Measurements from ENCODE around the gene OR1N2. TPM values are rescaled to one million over a fixed set of nuclear protein-coding genes. Genes with fewer than 3 reads are reported as not detected.
"Not testable (repeated sequence)": the region's sequence is repeated elsewhere in the genome, so short reads cannot be mapped to it uniquely, and the experiment has no call there.

Gene OR1N2
- total RNA-seq, 5 donors from 2014 or later (not counting 1 experiment from before 2014, with no cell fraction given), result not detected

DNA sequence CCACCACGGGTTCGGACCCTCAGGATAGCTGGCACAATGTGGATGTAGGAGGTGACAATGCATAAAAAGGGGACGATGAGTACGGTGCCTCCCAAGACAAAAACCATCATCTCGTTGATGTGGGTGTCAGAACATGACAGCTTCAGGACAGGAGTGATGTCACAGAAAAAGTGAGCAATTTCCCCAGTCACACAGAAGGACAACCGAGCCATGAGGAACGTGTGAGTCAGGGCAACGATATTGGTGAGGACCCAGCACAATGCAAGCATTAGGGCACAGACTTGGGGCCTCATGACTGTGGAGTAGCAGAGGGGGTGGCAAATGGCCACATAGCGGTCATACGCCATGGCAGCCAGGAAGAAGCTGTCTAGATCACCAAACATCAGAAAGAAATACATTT is 26.3 kb upstream of the OR1N2 start:
- H3K9me3 ChIP-seq, result no peaks in the 10 kb centered on the region
- no peak overlapping the region for H3K27ac ChIP-seq (ENCODE audit: low read length)
- H3K36me3 ChIP-seq (ENCODE audit: control insufficient read depth in 2 of 2, extremely low read depth in 1 of 2, insufficient read depth in 1 of 2, low read length in 1 of 2), result no peaks in the 10 kb centered on the region
- H3K27me3 ChIP-seq (replicated peaks in 1 of 2; ENCODE audit: control insufficient read depth in 2 of 2, extremely low read depth in 1 of 2, insufficient read depth in 2 of 2, low read length in 1 of 2), result peaks cover 0 to 8% of the 10 kb centered on the region in 2 experiments
- POLR2A ChIA-PET, result no interaction called here
- no peaks in the 10 kb centered on the region for H3K4me1 ChIP-seq (ENCODE audit: control insufficient read depth in 1 of 2, extremely low read depth in 1 of 2, insufficient read depth in 2 of 2, low read length in 2 of 2)
- Mint-ChIP-seq H3K4me1 (no peaks in the 10 kb centered on the region), H3K4me3 (no peak overlapping the region), H3K36me3 (no peaks in the 10 kb centered on the region), H3K9me3 (no peaks in the 10 kb centered on the region), H3K27ac (no peak overlapping the region), H3K27me3 (peaks cover 22 to 33% of the 10 kb centered on the region in 2 donors)
- CTCF ChIA-PET, result no interaction called here
- DNase-seq, result no peak
- no peak for ATAC-seq (replicated peaks in 1 of 4)
- 40% methylated on average over 2 of the region's 10 CpGs for WGBS (ENCODE audit: insufficient coverage)
- no peak overlapping the region for H3K4me3 ChIP-seq (ENCODE audit: control insufficient read depth in 1 of 2, extremely low read depth in 1 of 2, low read length in 1 of 2)

GRCh38 chr9:122527193-122527592 is 25.7 kb upstream of the OR1N2 start, which contains the start of gene OR1N1:
OR1N1 (minus strand) TSS chr9:122527293; CDS start chr9:122527293, 0 bp downstream.
- no peak within 1 kb of the TSS for H3K27ac Mint-ChIP-seq
- peaks cover 20 to 27% of the 10 kb centered on the region in 2 donors for H3K27me3 Mint-ChIP-seq
- ChIA-PET POLR2A (no interaction called here), CTCF (no interaction called here)
- no peaks in the 10 kb centered on the region for H3K9me3 Mint-ChIP-seq
- WGBS (ENCODE audit: insufficient coverage), result 93% methylated on average over 3 of the region's 3 CpGs
- Histone ChIP-seq H3K27me3 (replicated peaks in 1 of 2; ENCODE audit: control insufficient read depth in 2 of 2, extremely low read depth in 1 of 2, insufficient read depth in 2 of 2, low read length in 1 of 2) (peaks cover 0 to 8% of the 10 kb centered on the region in 2 experiments), H3K27ac (ENCODE audit: low read length) (no peak within 1 kb of the TSS), H3K4me3 (ENCODE audit: control insufficient read depth in 1 of 2, extremely low read depth in 1 of 2, low read length in 1 of 2) (no peak within 1 kb of the TSS), H3K9me3 (no peaks in the 10 kb centered on the region), H3K4me1 (ENCODE audit: control insufficient read depth in 1 of 2, extremely low read depth in 1 of 2, insufficient read depth in 2 of 2, low read length in 2 of 2) (no peaks in the 10 kb centered on the region), H3K36me3 (ENCODE audit: control insufficient read depth in 2 of 2, extremely low read depth in 1 of 2, insufficient read depth in 1 of 2, low read length in 1 of 2) (no peaks in the 10 kb centered on the region)
- no peaks in the 10 kb centered on the region for H3K4me1 Mint-ChIP-seq
- no peak within 1 kb of the TSS for H3K4me3 Mint-ChIP-seq
- DNase-seq, result no peak
- no peak for ATAC-seq (replicated peaks in 1 of 4)
- H3K36me3 Mint-ChIP-seq, result no peaks in the 10 kb centered on the region

GRCh38 chr9:122531157-122531556 is 21.8 kb upstream of the OR1N2 start:
- H3K4me3 Mint-ChIP-seq; H3K4me1 Mint-ChIP-seq; H3K4me1 ChIP-seq (ENCODE audit: control insufficient read depth in 1 of 2, extremely low read depth in 1 of 2, insufficient read depth in 2 of 2, low read length in 2 of 2); ATAC-seq (replicated peaks in 1 of 4); POLR2A ChIA-PET; H3K36me3 Mint-ChIP-seq; H3K9me3 ChIP-seq; CTCF ChIA-PET; H3K4me3 ChIP-seq (ENCODE audit: control insufficient read depth in 1 of 2, extremely low read depth in 1 of 2, low read length in 1 of 2); H3K9me3 Mint-ChIP-seq; H3K27ac Mint-ChIP-seq; DNase-seq; H3K36me3 ChIP-seq (ENCODE audit: control insufficient read depth in 2 of 2, extremely low read depth in 1 of 2, insufficient read depth in 1 of 2, low read length in 1 of 2); H3K27ac ChIP-seq (ENCODE audit: low read length): not testable (repeated sequence)
- H3K27me3 ChIP-seq (replicated peaks in 1 of 2; ENCODE audit: control insufficient read depth in 2 of 2, extremely low read depth in 1 of 2, insufficient read depth in 2 of 2, low read length in 1 of 2), result peaks cover 0 to 12% of the 10 kb centered on the region in 2 experiments
- peaks cover 4 to 11% of the 10 kb centered on the region in 2 donors for H3K27me3 Mint-ChIP-seq
- 69% methylated on average over 3 of the region's 4 CpGs for WGBS (ENCODE audit: insufficient coverage)

GRCh38 chr9:122536134-122536533 is 16.8 kb upstream of the OR1N2 start:
- Mint-ChIP-seq H3K27ac (no peak overlapping the region), H3K27me3 (peaks cover 0 to 3% of the 10 kb centered on the region in 2 donors), H3K4me1 (no peaks in the 10 kb centered on the region), H3K4me3 (no peak overlapping the region), H3K9me3 (peaks cover 0 to 3% (median 3%) of the 10 kb centered on the region in 3 donors), H3K36me3 (no peaks in the 10 kb centered on the region)
- POLR2A ChIA-PET, result no interaction called here
- Histone ChIP-seq H3K9me3 (no peaks in the 10 kb centered on the region), H3K36me3 (ENCODE audit: control insufficient read depth in 2 of 2, extremely low read depth in 1 of 2, insufficient read depth in 1 of 2, low read length in 1 of 2) (no peaks in the 10 kb centered on the region), H3K4me1 (ENCODE audit: control insufficient read depth in 1 of 2, extremely low read depth in 1 of 2, insufficient read depth in 2 of 2, low read length in 2 of 2) (no peaks in the 10 kb centered on the region), H3K27me3 (replicated peaks in 1 of 2; ENCODE audit: control insufficient read depth in 2 of 2, extremely low read depth in 1 of 2, insufficient read depth in 2 of 2, low read length in 1 of 2) (peaks cover 0 to 5% of the 10 kb centered on the region in 2 experiments), H3K27ac (ENCODE audit: low read length) (no peak overlapping the region), H3K4me3 (ENCODE audit: control insufficient read depth in 1 of 2, extremely low read depth in 1 of 2, low read length in 1 of 2) (no peak overlapping the region)
- CTCF ChIA-PET, result no interaction called here
- WGBS (ENCODE audit: insufficient coverage), result 100% methylated on average over 1 of the region's 1 CpG
- DNase-seq (no peak), ATAC-seq (replicated peaks in 1 of 4) (no peak)

- POLR2A ChIA-PET; H3K36me3 Mint-ChIP-seq; ATAC-seq (replicated peaks in 1 of 4); H3K4me1 Mint-ChIP-seq; H3K9me3 Mint-ChIP-seq; H3K27ac Mint-ChIP-seq; H3K4me1 ChIP-seq (ENCODE audit: control insufficient read depth in 1 of 2, extremely low read depth in 1 of 2, insufficient read depth in 2 of 2, low read length in 2 of 2); H3K4me3 ChIP-seq (ENCODE audit: control insufficient read depth in 1 of 2, extremely low read depth in 1 of 2, low read length in 1 of 2); DNase-seq; H3K36me3 ChIP-seq (ENCODE audit: control insufficient read depth in 2 of 2, extremely low read depth in 1 of 2, insufficient read depth in 1 of 2, low read length in 1 of 2); H3K4me3 Mint-ChIP-seq; H3K27ac ChIP-seq (ENCODE audit: low read length); H3K27me3 Mint-ChIP-seq; H3K9me3 ChIP-seq; H3K27me3 ChIP-seq (replicated peaks in 1 of 2; ENCODE audit: control insufficient read depth in 2 of 2, extremely low read depth in 1 of 2, insufficient read depth in 2 of 2, low read length in 1 of 2); CTCF ChIA-PET: not testable (repeated sequence)
- 78% methylated on average over 4 of the region's 7 CpGs for WGBS (ENCODE audit: insufficient coverage)
Observed at GRCh38 chr9:122537066-122537465, 15.8 kb upstream of the OR1N2 start.

- H3K4me1 Mint-ChIP-seq, result no peaks in the 10 kb centered on the region
- H3K27ac ChIP-seq (ENCODE audit: low read length), result no peak overlapping the region
- H3K36me3 ChIP-seq (ENCODE audit: control insufficient read depth in 2 of 2, extremely low read depth in 1 of 2, insufficient read depth in 1 of 2, low read length in 1 of 2), result no peaks in the 10 kb centered on the region
- no peak overlapping the region for H3K4me3 Mint-ChIP-seq
- WGBS (ENCODE audit: insufficient coverage), result no CpG with 5 or more reads among the region's 2 CpGs
- H3K9me3 Mint-ChIP-seq, result peaks cover 0 to 3% (median 3%) of the 10 kb centered on the region in 3 donors
- DNase-seq (no peak), ATAC-seq (replicated peaks in 1 of 4) (no peak)
- ChIA-PET CTCF (no interaction called here), POLR2A (no interaction called here)
- H3K27me3 Mint-ChIP-seq, result peaks cover 0 to 7% of the 10 kb centered on the region in 2 donors
- no peaks in the 10 kb centered on the region for H3K4me1 ChIP-seq (ENCODE audit: control insufficient read depth in 1 of 2, extremely low read depth in 1 of 2, insufficient read depth in 2 of 2, low read length in 2 of 2)
- no peak overlapping the region for H3K27ac Mint-ChIP-seq
- no peaks in the 10 kb centered on the region for H3K36me3 Mint-ChIP-seq
- no peak overlapping the region for H3K4me3 ChIP-seq (ENCODE audit: control insufficient read depth in 1 of 2, extremely low read depth in 1 of 2, low read length in 1 of 2)
- H3K27me3 ChIP-seq (replicated peaks in 1 of 2; ENCODE audit: control insufficient read depth in 2 of 2, extremely low read depth in 1 of 2, insufficient read depth in 2 of 2, low read length in 1 of 2), result peaks cover 3 to 4% of the 10 kb centered on the region in 2 experiments
- H3K9me3 ChIP-seq, result no peaks in the 10 kb centered on the region
Observed at GRCh38 chr9:122538757-122539156, 14.2 kb upstream of the OR1N2 start.

- Mint-ChIP-seq H3K9me3 (peaks cover 0 to 3% (median 0%) of the 10 kb centered on the region in 3 donors), H3K4me1 (no peaks in the 10 kb centered on the region), H3K27ac (no peak overlapping the region), H3K36me3 (peaks cover 2% of the 10 kb centered on the region), H3K27me3 (peaks cover 9 to 25% of the 10 kb centered on the region in 2 donors), H3K4me3 (no peak overlapping the region)
- DNase-seq (no peak), ATAC-seq (replicated peaks in 1 of 4) (no peak)
- Histone ChIP-seq H3K4me3 (ENCODE audit: control insufficient read depth in 1 of 2, extremely low read depth in 1 of 2, low read length in 1 of 2) (no peak overlapping the region), H3K9me3 (no peaks in the 10 kb centered on the region), H3K4me1 (ENCODE audit: control insufficient read depth in 1 of 2, extremely low read depth in 1 of 2, insufficient read depth in 2 of 2, low read length in 2 of 2) (no peaks in the 10 kb centered on the region), H3K36me3 (ENCODE audit: control insufficient read depth in 2 of 2, extremely low read depth in 1 of 2, insufficient read depth in 1 of 2, low read length in 1 of 2) (no peaks in the 10 kb centered on the region), H3K27me3 (replicated peaks in 1 of 2; ENCODE audit: control insufficient read depth in 2 of 2, extremely low read depth in 1 of 2, insufficient read depth in 2 of 2, low read length in 1 of 2) (peaks cover 0 to 3% of the 10 kb centered on the region in 2 experiments), H3K27ac (ENCODE audit: low read length) (no peak overlapping the region)
- ChIA-PET CTCF (no interaction called here), POLR2A (no interaction called here)
- no CpG with 5 or more reads among the region's 8 CpGs for WGBS (ENCODE audit: insufficient coverage)
Observed at GRCh38 chr9:122546196-122546595, 6.7 kb upstream of the OR1N2 start.
